ENCODE data around the gene BFSP1. TPM values are rescaled to one million over a fixed set of nuclear protein-coding genes. Genes with fewer than 3 reads are reported as not detected.

Gene BFSP1
- total and polyA plus RNA-seq, 2 of the 8 experiments (the other 6 are each of a cell fraction or from before 2014, with no cell fraction given), result 1.5 to 2.5 TPM

GRCh38 chr20:17497821-17498580 is 33.2 kb downstream of the BFSP1 start:
- Histone ChIP-seq H3K9me3 (ENCODE audit: insufficient read depth in 2 of 2, low read depth in 1 of 2, low read length in 1 of 2) (no peaks in the 10 kb centered on the region), H3K79me1 (ENCODE audit: low read depth, low read length) (no peaks in the 10 kb centered on the region), H3K4me1 (replicated peaks in 1 of 4; ENCODE audit: control insufficient read depth in 3 of 4, insufficient read depth in 4 of 4, low read length in 3 of 4) (no peaks in the 10 kb centered on the region), H2BK12ac (ENCODE audit: low read depth, low read length) (no peak overlapping the region), H2AK5ac (ENCODE audit: low read depth, low read length) (no peak overlapping the region), H3K27ac (ENCODE audit: low read depth, low read length) (no peak overlapping the region), H3K4ac (replicated peaks; ENCODE audit: insufficient read length, low read depth, low read length) (no peak overlapping the region), H2BK120ac (replicated peaks; ENCODE audit: low read depth, low read length) (no peak overlapping the region), H2BK5ac (ENCODE audit: low read depth, low read length) (no peak overlapping the region; the same call in 1 of the 2 replicates), H2AFZ (ENCODE audit: low read length) (no peak overlapping the region), H3K4me2 (ENCODE audit: insufficient read depth in 1 of 2, low read depth in 2 of 2, low read length in 2 of 2) (no peak overlapping the region), H3K4me3 (ENCODE audit: extremely low read depth in 1 of 4, insufficient read depth in 2 of 4, low read depth in 3 of 4, low read length in 4 of 4) (no peak overlapping the region), H2BK15ac (ENCODE audit: low read length) (no peak overlapping the region; the same call in 1 of the 2 replicates), H3K18ac (ENCODE audit: extremely low read depth, low read length) (no peak overlapping the region), H3K9ac (replicated peaks in 1 of 4; ENCODE audit: extremely low read depth in 1 of 4, low read depth in 3 of 4, low read length in 3 of 4) (no peak overlapping the region), H3K23me2 (ENCODE audit: low read depth, low read length) (no peaks in the 10 kb centered on the region), H3K14ac (ENCODE audit: insufficient read length) (no peak overlapping the region), H4K8ac (ENCODE audit: extremely low read depth, insufficient read depth, low read length) (no peak overlapping the region), H4K20me1 (replicated peaks in 1 of 2; ENCODE audit: control insufficient read depth in 1 of 2, insufficient read depth in 2 of 2, low read length in 2 of 2) (no peaks in the 10 kb centered on the region), H2BK20ac (ENCODE audit: low read length) (no peak overlapping the region), H3K27me3 (replicated peaks in 1 of 4; ENCODE audit: control insufficient read depth in 3 of 4, extremely low read depth in 1 of 4, insufficient read depth in 3 of 4, low read length in 3 of 4) (no peaks in the 10 kb centered on the region), H3K36me3 (ENCODE audit: control insufficient read depth in 2 of 4, insufficient read depth in 4 of 4, low read length in 3 of 4) (no peaks in the 10 kb centered on the region), H4K91ac (replicated peaks; ENCODE audit: insufficient read length, low read length) (no peak overlapping the region), H3K23ac (ENCODE audit: insufficient read length) (no peak overlapping the region), H4K5ac (ENCODE audit: insufficient read length, low read depth, low read length) (no peak overlapping the region), H3K79me2 (ENCODE audit: control insufficient read depth in 1 of 2, insufficient read depth in 2 of 2, low read length in 2 of 2) (no peaks in the 10 kb centered on the region), H3K56ac (replicated peaks; ENCODE audit: insufficient read length, low read depth, low read length) (no peak overlapping the region)
- ChIA-PET CTCF (ENCODE audit: partially characterized antibody) (interaction anchor here (0.5 to 1.8 kb wide), 5 partner anchors 14 to 696 kb away, joined by 3 to 5 read pairs (median 4); no protein-coding TSS in a partner anchor), POLR2A (ENCODE audit: partially characterized antibody) (no interaction called here)
- no peak for DNase-seq (ENCODE audit: low read depth in 1 of 2, low spot score in 2 of 2)
- 87% methylated on average over 11 of the region's 11 CpGs; no CpG with 5 or more reads in 1 of the 2 experiments for WGBS, 2 experiments (ENCODE audit: extremely low coverage in 1 of 2, insufficient coverage in 1 of 2, insufficient read length in 1 of 2, insufficient replicate concordance in 2 of 2, low coverage in 1 of 2, low lambda C conversion rate in 2 of 2, missing lambda C conversion rate in 1 of 2)
- FAIRE-seq, result no peak
- TF ChIP-seq CTCF (IDR thresholded peaks at IDR 0.05; ENCODE audit: control extremely low read depth in 1 of 3, insufficient read depth in 1 of 3, low read depth in 1 of 3, low read length in 3 of 3) (no peak), POLR2A (IDR thresholded peaks at IDR 0.05; ENCODE audit: control extremely low read depth in 1 of 2, low read depth in 2 of 2, low read length in 2 of 2) (no peak), JUND (IDR thresholded peaks at IDR 0.05; ENCODE audit: low read length) (no peak), ASH2L (IDR thresholded peaks at IDR 0.05; ENCODE audit: low read length) (no peak), HDAC2 (IDR thresholded peaks at IDR 0.05; ENCODE audit: borderline replicate concordance in 1 of 2, low read depth in 2 of 2, low read length in 2 of 2) (no peak), USF2 (IDR thresholded peaks at IDR 0.05; ENCODE audit: low read length) (no peak), TCF12 (IDR thresholded peaks at IDR 0.05; ENCODE audit: low read depth, low read length) (no peak), BRCA1 (IDR thresholded peaks at IDR 0.05; ENCODE audit: low read depth, low read length) (no peak), TEAD4 (IDR thresholded peaks at IDR 0.05; ENCODE audit: low read depth, low read length) (no peak), YY1 (IDR thresholded peaks at IDR 0.05; ENCODE audit: low read depth, low read length) (no peak)
